ENCODE results near the gene SLC25A13. TPM values are rescaled to one million over a fixed set of nuclear protein-coding genes. Genes with fewer than 3 reads are reported as not detected.

The SLC25A13 gene
- total and polyA plus RNA-seq, 9 of the 15 experiments (the other 6 are each of a cell fraction or from before 2014, with no cell fraction given), result 21.4 to 80.2 (median 58.7) TPM

- in situ Hi-C loops (cut with MboI) (no loop called here), intact Hi-C loops (cut with micrococcal nuclease) (no loop called here)
- no peaks in the 10 kb centered on the region for H3K27me3 ChIP-seq (ENCODE audit: control insufficient read depth in 2 of 2, insufficient read depth in 2 of 2, low read length in 2 of 2)
- H4K20me1 ChIP-seq (replicated peaks; ENCODE audit: control insufficient read depth, insufficient read depth, low read length), result peaks cover 2% of the 10 kb centered on the region; the same call in 1 of the 2 replicates
- peaks cover 15% of the 10 kb centered on the region; the same call in 1 of the 3 replicates for H3K36me3 ChIP-seq (ENCODE audit: control insufficient read depth, insufficient read depth, low read length)
- CTCF ChIA-PET (ENCODE audit: low intra/inter-chr PET ratio), result no interaction called here
- no peaks in the 10 kb centered on the region for H3K9me3 ChIP-seq (replicated peaks; ENCODE audit: control insufficient read depth, insufficient read depth, low read depth, low read length)
- peaks cover 0 to 22% of the 10 kb centered on the region in 2 experiments; a peak in 4 of 5 replicates for H3K4me1 ChIP-seq (replicated peaks in 1 of 2; ENCODE audit: control insufficient read depth in 2 of 2, insufficient read depth in 2 of 2, low read length in 2 of 2)
- H3K9me1 ChIP-seq (ENCODE audit: control insufficient read depth, insufficient read depth, low read length), result no peaks in the 10 kb centered on the region
- no TSS peak for BruUV-seq (replicated peaks)
- H3K4me3 ChIP-seq, result no peak overlapping the region
- DNase-seq (ENCODE audit: extremely low read depth in 1 of 4, low spot score in 3 of 4) (no peak), ATAC-seq (no peak; the same call in 2 of the 3 replicates), FAIRE-seq (no peak)
- no peak overlapping the region for H3K27ac ChIP-seq (ENCODE audit: extremely low read depth, low read depth, low read length)
- H3K9ac ChIP-seq (ENCODE audit: insufficient read depth in 1 of 2, low read depth in 2 of 2, low read length in 2 of 2), result no peak overlapping the region
- TF ChIP-seq, protein P1, sequence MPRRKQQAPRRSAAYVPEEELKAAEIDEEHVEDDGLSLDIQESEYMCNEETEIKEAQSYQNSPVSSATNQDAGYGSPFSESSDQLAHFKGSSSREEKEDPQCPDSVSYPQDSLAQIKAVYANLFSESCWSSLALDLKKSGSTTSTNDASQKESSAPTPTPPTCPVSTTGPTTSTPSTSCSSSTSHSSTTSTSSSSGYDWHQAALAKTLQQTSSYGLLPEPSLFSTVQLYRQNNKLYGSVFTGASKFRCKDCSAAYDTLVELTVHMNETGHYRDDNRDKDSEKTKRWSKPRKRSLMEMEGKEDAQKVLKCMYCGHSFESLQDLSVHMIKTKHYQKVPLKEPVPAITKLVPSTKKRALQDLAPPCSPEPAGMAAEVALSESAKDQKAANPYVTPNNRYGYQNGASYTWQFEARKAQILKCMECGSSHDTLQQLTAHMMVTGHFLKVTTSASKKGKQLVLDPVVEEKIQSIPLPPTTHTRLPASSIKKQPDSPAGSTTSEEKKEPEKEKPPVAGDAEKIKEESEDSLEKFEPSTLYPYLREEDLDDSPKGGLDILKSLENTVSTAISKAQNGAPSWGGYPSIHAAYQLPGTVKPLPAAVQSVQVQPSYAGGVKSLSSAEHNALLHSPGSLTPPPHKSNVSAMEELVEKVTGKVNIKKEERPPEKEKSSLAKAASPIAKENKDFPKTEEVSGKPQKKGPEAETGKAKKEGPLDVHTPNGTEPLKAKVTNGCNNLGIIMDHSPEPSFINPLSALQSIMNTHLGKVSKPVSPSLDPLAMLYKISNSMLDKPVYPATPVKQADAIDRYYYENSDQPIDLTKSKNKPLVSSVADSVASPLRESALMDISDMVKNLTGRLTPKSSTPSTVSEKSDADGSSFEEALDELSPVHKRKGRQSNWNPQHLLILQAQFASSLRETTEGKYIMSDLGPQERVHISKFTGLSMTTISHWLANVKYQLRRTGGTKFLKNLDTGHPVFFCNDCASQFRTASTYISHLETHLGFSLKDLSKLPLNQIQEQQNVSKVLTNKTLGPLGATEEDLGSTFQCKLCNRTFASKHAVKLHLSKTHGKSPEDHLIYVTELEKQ (CRISPR knock-in tag; IDR thresholded peaks at IDR 0.05), result no peak
- TF ChIP-seq ZBTB9 (CRISPR knock-in tag; IDR thresholded peaks at IDR 0.05) (no peak), DNMT1 (IDR thresholded peaks at IDR 0.05) (no peak), ZBTB26 (CRISPR knock-in tag; IDR thresholded peaks at IDR 0.05) (no peak), RBM17 (IDR thresholded peaks at IDR 0.05; ENCODE audit: borderline replicate concordance, low read depth, low read length) (no peak), TCFL5 (CRISPR knock-in tag; conservative IDR thresholded peaks at IDR 0.05) (no peak), HDAC2 (IDR thresholded peaks at IDR 0.05) (no peak), RNF2 (IDR thresholded peaks at IDR 0.05) (no peak), HMGN3 (IDR thresholded peaks at IDR 0.05; ENCODE audit: borderline replicate concordance, extremely low read depth, insufficient read length, low read depth, low read length) (no peak)
- TF ChIP-seq, protein P2, sequence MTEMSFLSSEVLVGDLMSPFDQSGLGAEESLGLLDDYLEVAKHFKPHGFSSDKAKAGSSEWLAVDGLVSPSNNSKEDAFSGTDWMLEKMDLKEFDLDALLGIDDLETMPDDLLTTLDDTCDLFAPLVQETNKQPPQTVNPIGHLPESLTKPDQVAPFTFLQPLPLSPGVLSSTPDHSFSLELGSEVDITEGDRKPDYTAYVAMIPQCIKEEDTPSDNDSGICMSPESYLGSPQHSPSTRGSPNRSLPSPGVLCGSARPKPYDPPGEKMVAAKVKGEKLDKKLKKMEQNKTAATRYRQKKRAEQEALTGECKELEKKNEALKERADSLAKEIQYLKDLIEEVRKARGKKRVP (CRISPR knock-in tag; IDR thresholded peaks at IDR 0.05), result no peak
- H3K79me2 ChIP-seq (ENCODE audit: control insufficient read depth, insufficient read depth, low read length), result peaks cover 53% of the 10 kb centered on the region
- no peak overlapping the region for H3K4me2 ChIP-seq (ENCODE audit: insufficient read depth, low read length)
- POLR2A ChIA-PET, result no interaction called here
- H2AFZ ChIP-seq (ENCODE audit: low read depth, low read length), result no peak overlapping the region
Measured at GRCh38 chr7:96297876-96298275, 24.0 kb downstream of the SLC25A13 start.

Measured in K562 (cell line).